ENCODE data around the gene SLC26A2.
"Not testable (repeated sequence)": the region's sequence is repeated elsewhere in the genome, so short reads cannot be mapped to it uniquely, and the experiment has no call there.

Gene SLC26A2

DNA sequence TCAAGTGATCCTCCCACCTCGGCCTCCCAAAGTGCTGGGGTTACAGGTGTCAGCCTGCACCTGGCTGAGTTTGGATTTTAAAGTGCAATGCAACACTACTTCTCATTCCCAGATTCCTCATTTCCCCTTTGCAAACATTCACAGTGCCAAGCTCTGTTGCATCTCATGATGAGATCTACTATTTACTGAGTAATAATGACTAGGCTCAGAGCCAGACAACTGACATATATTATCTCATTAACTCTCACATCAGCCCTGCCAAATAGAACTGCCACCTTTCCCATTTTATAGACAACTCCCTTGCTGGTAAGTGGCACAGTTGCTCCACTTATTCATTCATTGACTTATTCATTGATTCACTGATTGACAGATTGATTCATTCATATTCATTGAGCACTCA, 22.9 kb upstream of the SLC26A2 start:
- Histone ChIP-seq H3K4me3 (ENCODE audit: low read length) (no peak overlapping the region), H3K4me1 (ENCODE audit: control insufficient read depth, insufficient read depth, low read length) (peaks cover under 1% of the 10 kb centered on the region; the same call in 1 of the 2 replicates)
- WGBS (ENCODE audit: insufficient coverage, insufficient read length): no CpG with 5 or more reads among the region's 1 CpG

DNA sequence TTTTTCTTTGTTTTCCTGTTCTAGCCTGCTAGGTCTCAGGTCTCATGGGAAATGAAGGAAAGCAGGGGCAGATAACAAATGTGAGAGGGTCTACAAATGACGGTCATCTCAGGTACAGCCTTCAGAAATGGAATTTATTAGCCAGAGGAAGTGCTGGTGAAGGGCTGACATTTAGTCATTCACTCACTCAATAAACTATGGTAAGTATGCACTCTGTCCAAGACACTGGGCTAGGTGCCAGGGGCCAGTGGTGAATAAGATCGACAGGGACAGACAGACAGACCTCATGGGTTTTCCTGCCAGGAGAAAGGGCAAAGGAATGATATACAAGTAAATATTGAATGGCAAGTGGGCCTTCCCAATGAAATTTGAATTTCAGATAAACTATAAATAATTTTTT, 22.3 kb upstream of the SLC26A2 start:
- Histone ChIP-seq H3K9me3 (ENCODE audit: control insufficient read depth, insufficient read depth, low read length) (no peaks in the 10 kb centered on the region), H3K4me3 (ENCODE audit: low read length) (no peak overlapping the region), H3K27ac (ENCODE audit: low read length) (no peak overlapping the region), H3K36me3 (ENCODE audit: control insufficient read depth, insufficient read depth, low read length) (no peaks in the 10 kb centered on the region), H3K4me1 (ENCODE audit: control insufficient read depth, insufficient read depth, low read length) (no peaks in the 10 kb centered on the region), H3K27me3 (ENCODE audit: control insufficient read depth, insufficient read depth, low read length) (no peaks in the 10 kb centered on the region)
- DNase-seq (ENCODE audit: low read depth, low spot score): no peak
- no CpG with 5 or more reads among the region's 2 CpGs for WGBS (ENCODE audit: insufficient coverage, insufficient read length)

More for the DNA sequence above, 22.9 kb upstream of the SLC26A2 start:
- H3K27ac ChIP-seq (ENCODE audit: low read length): no peak overlapping the region
- H3K27me3 ChIP-seq (ENCODE audit: control insufficient read depth, insufficient read depth, low read length): no peaks in the 10 kb centered on the region
- H3K36me3 ChIP-seq (ENCODE audit: control insufficient read depth, insufficient read depth, low read length): no peaks in the 10 kb centered on the region
- DNase-seq (ENCODE audit: low read depth, low spot score): no peak
- no peaks in the 10 kb centered on the region for H3K9me3 ChIP-seq (ENCODE audit: control insufficient read depth, insufficient read depth, low read length)

DNA sequence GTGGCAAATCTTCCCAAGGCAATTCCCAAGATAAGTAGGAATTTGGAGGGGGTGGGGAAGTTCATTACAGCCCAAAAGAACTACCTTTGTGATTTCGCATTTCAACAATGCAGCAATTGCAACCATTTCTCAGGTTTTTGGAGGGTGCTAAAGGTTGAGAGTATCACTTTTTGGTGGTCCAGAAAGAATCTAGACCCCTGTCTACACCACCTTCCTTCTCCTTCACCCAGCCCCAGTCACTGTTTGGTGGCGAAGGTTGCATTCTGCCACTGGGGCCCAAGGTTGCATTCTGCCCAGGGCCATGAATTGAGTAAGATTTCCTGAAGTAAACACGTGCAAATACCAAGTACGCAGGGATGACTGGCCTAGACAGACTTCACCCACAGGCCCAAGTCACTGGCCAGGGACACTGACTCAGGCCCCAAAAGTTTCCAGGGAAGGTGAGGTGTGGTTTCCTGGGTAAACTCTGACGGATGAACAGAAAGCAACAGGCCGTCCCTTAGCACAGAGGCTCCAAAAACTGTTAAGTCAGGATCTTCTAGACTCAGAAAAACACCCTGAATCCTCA, 21.7 kb upstream of the SLC26A2 start:
- DNase-seq (ENCODE audit: low read depth, low spot score): no peak
- no CpG with 5 or more reads among the region's 6 CpGs for WGBS (ENCODE audit: insufficient coverage, insufficient read length)
- H3K27ac ChIP-seq (ENCODE audit: low read length): no peak overlapping the region

DNA sequence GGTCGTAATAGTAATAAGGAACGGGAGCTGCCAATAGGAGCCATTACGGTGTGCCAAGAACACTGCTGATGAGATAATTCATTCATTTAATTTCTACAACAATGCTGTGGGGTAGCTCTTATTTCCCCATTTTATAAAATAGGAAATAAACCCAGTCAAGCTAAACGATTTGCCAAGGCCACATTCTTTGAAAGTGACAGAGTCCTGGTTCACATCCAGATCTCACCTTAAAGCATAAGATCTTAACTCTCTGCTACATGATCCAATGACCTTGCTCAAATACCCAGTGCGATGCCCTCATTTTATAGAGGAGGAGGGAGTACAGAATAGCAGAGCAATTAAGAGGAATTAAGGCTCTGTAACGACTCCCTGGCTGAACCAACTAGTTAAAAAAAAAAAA, 21.0 kb upstream of the SLC26A2 start:
- Histone ChIP-seq H3K27me3 (ENCODE audit: control insufficient read depth, insufficient read depth, low read length) (no peaks in the 10 kb centered on the region), H3K27ac (ENCODE audit: low read length) (no peak overlapping the region), H3K9me3 (ENCODE audit: control insufficient read depth, insufficient read depth, low read length) (no peaks in the 10 kb centered on the region), H3K4me3 (ENCODE audit: low read length) (no peak overlapping the region), H3K4me1 (ENCODE audit: control insufficient read depth, insufficient read depth, low read length) (no peaks in the 10 kb centered on the region), H3K36me3 (ENCODE audit: control insufficient read depth, insufficient read depth, low read length) (no peaks in the 10 kb centered on the region)
- no peak for DNase-seq (ENCODE audit: low read depth, low spot score)
- no CpG with 5 or more reads among the region's 6 CpGs for whole genome bisulfite sequencing (ENCODE audit: insufficient coverage, insufficient read length)

More for the DNA sequence above, 21.7 kb upstream of the SLC26A2 start:
- no peaks in the 10 kb centered on the region for H3K4me1 ChIP-seq (ENCODE audit: control insufficient read depth, insufficient read depth, low read length)
- H3K27me3 ChIP-seq (ENCODE audit: control insufficient read depth, insufficient read depth, low read length): no peaks in the 10 kb centered on the region
- H3K4me3 ChIP-seq (ENCODE audit: low read length): no peak overlapping the region
- no peaks in the 10 kb centered on the region for H3K36me3 ChIP-seq (ENCODE audit: control insufficient read depth, insufficient read depth, low read length)
- H3K9me3 ChIP-seq (ENCODE audit: control insufficient read depth, insufficient read depth, low read length): no peaks in the 10 kb centered on the region

DNA sequence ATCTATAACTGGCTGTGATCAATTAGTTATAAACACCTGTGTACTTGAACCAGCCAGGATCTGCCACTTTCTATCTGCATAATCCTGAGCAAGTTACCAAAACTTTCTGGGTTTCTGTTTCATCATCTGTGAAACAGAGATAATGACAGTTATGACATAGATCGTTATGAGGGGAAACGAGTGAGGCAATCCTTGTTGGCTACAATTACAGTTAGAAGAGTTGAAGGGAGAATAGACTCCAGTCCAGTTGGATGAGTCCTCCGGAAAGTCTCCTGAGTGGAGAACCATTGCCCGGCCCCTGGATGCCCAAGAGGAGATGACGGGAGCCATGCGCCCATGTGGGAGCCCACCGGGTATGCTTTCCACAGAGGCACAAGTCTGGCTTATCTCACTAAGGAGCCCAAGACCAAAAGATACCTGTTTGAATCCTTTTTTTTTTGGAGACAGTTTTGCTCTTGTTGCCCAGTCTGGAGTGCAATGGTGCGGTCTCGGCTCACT, 20.4 kb upstream of the SLC26A2 start:
- Histone ChIP-seq H3K4me3 (ENCODE audit: low read length) (no peak overlapping the region), H3K36me3 (ENCODE audit: control insufficient read depth, insufficient read depth, low read length) (no peaks in the 10 kb centered on the region), H3K4me1 (ENCODE audit: control insufficient read depth, insufficient read depth, low read length) (no peaks in the 10 kb centered on the region), H3K27me3 (ENCODE audit: control insufficient read depth, insufficient read depth, low read length) (no peaks in the 10 kb centered on the region), H3K27ac (ENCODE audit: low read length) (no peak overlapping the region), H3K9me3 (ENCODE audit: control insufficient read depth, insufficient read depth, low read length) (no peaks in the 10 kb centered on the region)
- no peak for DNase-seq (ENCODE audit: low read depth, low spot score)
- WGBS (ENCODE audit: insufficient coverage, insufficient read length): no CpG with 5 or more reads among the region's 9 CpGs

DNA sequence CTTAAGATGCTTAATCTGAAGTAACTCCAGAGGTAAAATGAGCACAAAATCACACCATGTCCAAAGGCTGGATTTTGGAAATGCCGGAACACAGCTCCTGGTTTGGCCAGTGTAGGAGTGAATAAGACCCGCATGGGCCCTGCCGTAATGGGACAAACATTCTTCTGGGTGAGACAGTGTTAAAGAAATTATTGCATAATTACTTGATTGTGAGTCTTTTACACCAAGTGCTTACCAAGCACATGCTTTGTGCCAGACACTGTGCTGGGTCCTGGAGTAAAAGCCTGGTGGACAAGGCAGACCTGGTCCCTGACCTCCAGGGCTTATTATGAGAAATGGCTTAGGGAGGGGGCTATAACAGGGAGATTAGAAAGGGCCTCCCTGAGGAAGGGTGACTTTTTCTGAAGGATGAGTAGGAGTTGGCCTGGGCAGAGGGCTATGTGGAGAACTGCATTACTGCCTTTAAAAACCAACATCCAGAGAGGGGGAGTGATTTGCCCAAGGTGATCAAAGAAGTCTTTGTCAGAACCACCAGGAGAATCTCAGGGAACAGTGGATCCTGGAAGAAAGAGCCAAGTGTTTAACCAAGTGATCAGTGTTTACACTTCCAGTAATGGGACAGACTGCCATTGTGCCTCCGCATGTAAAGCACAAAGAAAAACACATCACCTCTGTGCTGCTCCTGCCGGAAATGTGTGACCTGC, 19.5 kb upstream of the SLC26A2 start:
- Histone ChIP-seq H3K9me3 (ENCODE audit: control insufficient read depth, insufficient read depth, low read length) (no peaks in the 10 kb centered on the region), H3K27ac (ENCODE audit: low read length) (no peak overlapping the region), H3K4me3 (ENCODE audit: low read length) (no peak overlapping the region), H3K27me3 (ENCODE audit: control insufficient read depth, insufficient read depth, low read length) (no peaks in the 10 kb centered on the region), H3K36me3 (ENCODE audit: control insufficient read depth, insufficient read depth, low read length) (no peaks in the 10 kb centered on the region), H3K4me1 (ENCODE audit: control insufficient read depth, insufficient read depth, low read length) (no peaks in the 10 kb centered on the region)
- WGBS (ENCODE audit: insufficient coverage, insufficient read length): no CpG with 5 or more reads among the region's 5 CpGs
- no peak for DNase-seq (ENCODE audit: low read depth, low spot score)

DNA sequence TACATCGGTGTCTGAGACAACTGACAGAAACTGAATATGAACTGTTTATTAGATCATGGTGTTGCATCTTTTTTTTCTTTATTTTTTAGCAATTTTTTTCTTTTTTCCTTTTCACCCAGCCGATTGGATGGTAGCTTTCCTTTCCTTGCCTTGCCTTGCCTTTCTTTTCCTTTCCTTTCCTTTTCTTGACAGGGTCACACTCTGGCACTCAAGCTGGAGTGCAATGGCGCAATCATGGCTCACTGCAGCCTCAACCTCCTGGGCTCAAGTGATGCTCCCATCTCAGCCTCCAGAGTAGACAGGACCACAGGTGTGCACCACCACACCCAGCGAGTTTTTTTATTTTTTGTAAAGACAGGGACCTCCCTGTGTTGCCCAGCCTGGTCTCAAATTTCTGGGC, 18.8 kb upstream of the SLC26A2 start:
- H3K4me1 ChIP-seq (ENCODE audit: control insufficient read depth, insufficient read depth, low read length): no peaks in the 10 kb centered on the region
- WGBS (ENCODE audit: insufficient coverage, insufficient read length): no CpG with 5 or more reads among the region's 4 CpGs

DNA sequence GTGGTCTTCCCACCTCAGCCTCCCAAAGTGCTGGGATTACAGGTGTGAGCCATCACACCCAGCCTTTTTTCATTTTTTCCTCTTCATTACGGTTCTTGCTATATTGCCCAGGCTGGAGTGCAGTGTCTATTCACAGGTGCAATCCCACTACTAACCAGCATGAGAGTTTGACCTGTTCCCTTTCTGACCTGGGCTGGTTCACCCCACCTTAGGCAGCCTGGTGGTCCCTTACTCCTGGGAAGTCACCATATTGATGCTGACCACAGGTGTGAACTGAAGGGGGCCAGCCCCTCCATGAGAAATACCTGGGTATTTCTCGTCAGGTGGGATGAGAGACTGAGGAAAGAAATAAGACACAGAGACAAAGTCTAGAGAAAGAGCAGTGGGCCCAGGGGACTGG, 18.4 kb upstream of the SLC26A2 start:
- no peak for DNase-seq (ENCODE audit: low read depth, low spot score)
- no peaks in the 10 kb centered on the region for H3K4me1 ChIP-seq (ENCODE audit: control insufficient read depth, insufficient read depth, low read length)
- H3K36me3 ChIP-seq (ENCODE audit: control insufficient read depth, insufficient read depth, low read length): no peaks in the 10 kb centered on the region
- H3K27ac ChIP-seq (ENCODE audit: low read length): no peak overlapping the region
- H3K27me3 ChIP-seq (ENCODE audit: control insufficient read depth, insufficient read depth, low read length): no peaks in the 10 kb centered on the region
- H3K4me3 ChIP-seq (ENCODE audit: low read length): no peak overlapping the region
- H3K9me3 ChIP-seq (ENCODE audit: control insufficient read depth, insufficient read depth, low read length): no peaks in the 10 kb centered on the region
- WGBS (ENCODE audit: insufficient coverage, insufficient read length): no CpG with 5 or more reads among the region's 2 CpGs

More for the DNA sequence above, 18.8 kb upstream of the SLC26A2 start:
- Histone ChIP-seq H3K27ac (ENCODE audit: low read length) (no peak overlapping the region), H3K9me3 (ENCODE audit: control insufficient read depth, insufficient read depth, low read length) (no peaks in the 10 kb centered on the region), H3K36me3 (ENCODE audit: control insufficient read depth, insufficient read depth, low read length) (no peaks in the 10 kb centered on the region), H3K4me3 (ENCODE audit: low read length) (no peak overlapping the region), H3K27me3 (ENCODE audit: control insufficient read depth, insufficient read depth, low read length) (no peaks in the 10 kb centered on the region)
- no peak for DNase-seq (ENCODE audit: low read depth, low spot score)

DNA sequence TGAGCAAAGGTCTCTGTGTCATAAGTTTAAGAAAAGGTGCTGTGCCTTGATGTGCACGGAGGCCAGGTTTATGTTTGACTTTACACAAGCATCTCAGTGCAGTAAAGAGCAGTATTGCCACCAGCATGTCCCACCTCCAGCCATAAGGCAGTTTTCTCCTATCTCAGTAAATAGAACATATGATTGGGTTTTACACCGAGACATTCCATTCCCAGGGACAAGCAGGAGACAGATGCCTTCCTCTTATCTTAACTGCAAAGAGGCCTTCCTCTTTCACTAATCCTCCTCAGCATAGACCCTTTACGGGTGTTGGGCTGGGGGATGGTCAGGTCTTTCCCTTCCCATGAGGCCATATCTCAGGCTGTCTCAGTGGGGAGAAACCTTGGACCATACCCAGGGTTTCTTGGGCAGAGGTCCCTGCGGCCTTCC, 17.8 kb upstream of the SLC26A2 start:
- no CpG with 5 or more reads among the region's 4 CpGs for WGBS (ENCODE audit: insufficient coverage, insufficient read length)
- not testable (repeated sequence) for H3K4me3 ChIP-seq (ENCODE audit: low read length); H3K36me3 ChIP-seq (ENCODE audit: control insufficient read depth, insufficient read depth, low read length); H3K27me3 ChIP-seq (ENCODE audit: control insufficient read depth, insufficient read depth, low read length); H3K27ac ChIP-seq (ENCODE audit: low read length); H3K4me1 ChIP-seq (ENCODE audit: control insufficient read depth, insufficient read depth, low read length); H3K9me3 ChIP-seq (ENCODE audit: control insufficient read depth, insufficient read depth, low read length); DNase-seq (ENCODE audit: low read depth, low spot score)

DNA sequence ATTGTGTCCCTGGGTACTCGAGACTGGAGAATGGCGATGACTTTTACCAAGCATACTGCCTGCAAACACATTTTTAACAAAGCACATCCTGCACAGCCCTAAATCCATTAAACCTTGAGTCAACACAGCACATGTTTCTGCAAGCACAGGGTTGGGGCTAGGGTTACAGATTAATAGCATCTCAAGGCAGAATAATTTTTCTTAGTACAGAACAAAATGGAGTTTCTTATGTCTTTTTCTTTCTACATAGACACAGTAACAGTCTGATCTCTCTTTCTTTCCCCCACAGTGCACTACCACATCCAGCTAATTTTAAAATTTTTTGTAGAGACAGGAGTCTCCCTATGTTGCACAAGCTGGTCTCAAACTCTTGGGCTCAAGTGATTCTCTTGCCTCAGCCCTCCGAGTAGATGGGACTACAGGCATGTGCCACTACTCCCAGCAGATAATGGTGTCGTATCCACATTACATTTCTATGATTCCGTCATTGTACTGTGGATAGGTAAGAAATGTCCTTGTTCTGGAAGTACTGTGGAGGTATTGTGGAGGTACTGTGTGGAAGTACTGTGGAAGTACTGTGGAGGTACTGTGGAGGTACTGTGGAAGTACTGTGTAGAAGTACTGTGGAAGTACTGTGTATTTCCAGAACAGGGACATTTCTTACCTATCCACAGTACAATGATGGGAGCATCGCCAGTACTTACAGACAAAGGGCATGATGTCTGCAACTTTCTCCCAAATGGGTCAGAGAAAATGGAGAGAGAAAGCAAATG, 17.2 kb upstream of the SLC26A2 start:
- no CpG with 5 or more reads among the region's 6 CpGs for WGBS (ENCODE audit: insufficient coverage, insufficient read length)
- DNase-seq (ENCODE audit: low read depth, low spot score); H3K4me3 ChIP-seq (ENCODE audit: low read length); H3K4me1 ChIP-seq (ENCODE audit: control insufficient read depth, insufficient read depth, low read length); H3K9me3 ChIP-seq (ENCODE audit: control insufficient read depth, insufficient read depth, low read length); H3K36me3 ChIP-seq (ENCODE audit: control insufficient read depth, insufficient read depth, low read length); H3K27me3 ChIP-seq (ENCODE audit: control insufficient read depth, insufficient read depth, low read length); H3K27ac ChIP-seq (ENCODE audit: low read length): not testable (repeated sequence)

Data from iPS DF 6.9 (cell line).